ENCODE data around the gene MIF. TPM values are rescaled to one million over a fixed set of nuclear protein-coding genes. Genes with fewer than 3 reads are reported as not detected.

The MIF gene
- polyA plus RNA-seq, 1 donor = 533 TPM

DNA sequence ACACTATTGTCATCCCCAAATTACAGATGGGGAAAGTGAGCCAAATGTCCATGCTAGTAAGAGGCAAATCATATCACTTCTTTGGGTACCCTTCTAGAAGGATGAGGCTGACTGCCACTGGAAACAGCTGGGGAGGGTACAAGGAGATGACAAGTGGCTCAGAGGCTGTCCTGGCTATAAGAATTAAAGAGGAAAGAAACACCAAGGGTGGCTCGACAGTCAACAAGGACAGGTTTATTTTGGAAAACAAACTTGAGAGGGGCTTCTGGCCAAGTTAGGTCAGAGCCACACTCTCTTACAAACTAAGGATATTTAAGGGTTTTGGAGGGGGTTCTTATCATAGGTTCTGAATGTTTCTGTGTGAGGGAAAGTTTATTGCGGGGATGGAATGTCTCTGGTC, 2.1 kb upstream of the MIF start:
- no peak for DNase-seq
- Histone ChIP-seq H3K4me3 (ENCODE audit: low read length) (no peak overlapping the region), H3K4me1 (ENCODE audit: control insufficient read depth, insufficient read depth, low read length) (peaks cover 28% of the 10 kb centered on the region), H3K9me3 (ENCODE audit: control insufficient read depth, low read depth, low read length) (no peaks in the 10 kb centered on the region), H3K27me3 (ENCODE audit: control insufficient read depth, insufficient read depth, low read length) (no peaks in the 10 kb centered on the region), H3K36me3 (ENCODE audit: control insufficient read depth, insufficient read depth, low read length) (peaks cover 17% of the 10 kb centered on the region), H3K27ac (ENCODE audit: low read length) (no peak overlapping the region)
- no CpG with 5 or more reads among the region's 2 CpGs for WGBS (ENCODE audit: insufficient coverage, low lambda C conversion rate)

DNA sequence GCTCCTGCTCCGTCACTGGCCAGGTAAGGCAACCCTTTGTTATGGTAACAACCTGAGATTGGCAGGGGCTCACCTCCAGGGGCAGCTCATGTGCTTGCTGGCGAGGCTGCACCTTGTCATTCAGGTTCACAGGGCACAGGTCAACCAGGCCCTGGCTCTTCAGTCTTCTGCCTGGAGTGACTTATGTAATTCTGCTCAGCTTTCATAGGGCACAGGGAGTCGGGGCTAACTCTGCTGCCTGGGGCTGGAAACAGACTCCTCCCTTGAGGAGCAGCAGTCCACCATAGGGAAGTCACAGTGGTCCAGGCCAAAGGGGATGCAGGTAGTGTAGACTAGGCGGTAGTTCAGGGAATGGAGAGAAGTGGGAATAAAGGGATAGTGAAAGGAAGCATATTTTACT, 1.5 kb upstream of the MIF start:
- Histone ChIP-seq H3K4me1 (ENCODE audit: control insufficient read depth, insufficient read depth, low read length) (peaks cover 31% of the 10 kb centered on the region), H3K36me3 (ENCODE audit: control insufficient read depth, insufficient read depth, low read length) (peaks cover 23% of the 10 kb centered on the region), H3K9me3 (ENCODE audit: control insufficient read depth, low read depth, low read length) (no peaks in the 10 kb centered on the region), H3K27me3 (ENCODE audit: control insufficient read depth, insufficient read depth, low read length) (no peaks in the 10 kb centered on the region), H3K27ac (ENCODE audit: low read length) (peak overlapping the region; percentile 26), H3K4me3 (ENCODE audit: low read length) (no peak overlapping the region)
- 100% methylated on average over 1 of the region's 4 CpGs for WGBS (ENCODE audit: insufficient coverage, low lambda C conversion rate)
- DNase-seq = peak in 1 of 2 donors; percentile 59

DNA sequence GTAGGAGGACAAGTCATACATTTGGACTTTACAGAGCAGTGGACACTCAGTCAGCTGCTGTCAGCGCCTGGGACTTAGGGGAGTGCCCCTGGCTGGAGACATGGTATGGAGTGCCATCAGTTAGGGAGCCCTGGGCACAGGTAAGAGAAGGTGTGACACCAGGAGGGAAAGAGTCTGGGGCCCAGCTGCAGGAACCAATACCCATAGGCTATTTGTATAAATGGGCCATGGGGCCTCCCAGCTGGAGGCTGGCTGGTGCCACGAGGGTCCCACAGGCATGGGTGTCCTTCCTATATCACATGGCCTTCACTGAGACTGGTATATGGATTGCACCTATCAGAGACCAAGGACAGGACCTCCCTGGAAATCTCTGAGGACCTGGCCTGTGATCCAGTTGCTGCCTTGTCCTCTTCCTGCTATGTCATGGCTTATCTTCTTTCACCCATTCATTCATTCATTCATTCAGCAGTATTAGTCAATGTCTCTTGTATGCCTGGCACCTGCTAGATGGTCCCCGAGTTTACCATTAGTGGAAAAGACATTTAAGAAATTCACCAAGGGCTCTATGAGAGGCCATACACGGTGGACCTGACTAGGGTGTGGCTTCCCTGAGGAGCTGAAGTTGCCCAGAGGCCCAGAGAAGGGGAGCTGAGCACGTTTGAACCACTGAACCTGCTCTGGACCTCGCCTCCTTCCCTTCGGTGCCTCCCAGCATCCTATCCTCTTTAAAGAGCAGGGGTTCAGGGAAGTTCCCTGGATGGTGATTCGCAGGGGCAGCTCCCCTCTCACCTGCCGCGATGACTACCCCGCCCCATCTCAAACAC, 850 bp upstream of the MIF start:
- no CpG with 5 or more reads among the region's 11 CpGs for WGBS (ENCODE audit: insufficient coverage, low lambda C conversion rate)
- no peaks in the 10 kb centered on the region for H3K27me3 ChIP-seq (ENCODE audit: control insufficient read depth, insufficient read depth, low read length)
- peak overlapping the region; percentile 95 for H3K4me3 ChIP-seq (ENCODE audit: low read length)
- peak overlapping the region; percentile 100 for H3K27ac ChIP-seq (ENCODE audit: low read length)
- DNase-seq = peak; percentile 66 to 90
- peaks cover 34% of the 10 kb centered on the region for H3K4me1 ChIP-seq (ENCODE audit: control insufficient read depth, insufficient read depth, low read length)
- no peaks in the 10 kb centered on the region for H3K9me3 ChIP-seq (ENCODE audit: control insufficient read depth, low read depth, low read length)
- peaks cover 29% of the 10 kb centered on the region for H3K36me3 ChIP-seq (ENCODE audit: control insufficient read depth, insufficient read depth, low read length)

- H3K27ac ChIP-seq (ENCODE audit: low read length) = peak overlapping the region; percentile 100
- H3K4me1 ChIP-seq (ENCODE audit: control insufficient read depth, insufficient read depth, low read length) = peaks cover 37% of the 10 kb centered on the region
- no CpG with 5 or more reads among the region's 79 CpGs for WGBS (ENCODE audit: insufficient coverage, low lambda C conversion rate)
- peaks cover 29% of the 10 kb centered on the region for H3K36me3 ChIP-seq (ENCODE audit: control insufficient read depth, insufficient read depth, low read length)
- H3K9me3 ChIP-seq (ENCODE audit: control insufficient read depth, low read depth, low read length) = no peaks in the 10 kb centered on the region
- peak overlapping the region; percentile 95 for H3K4me3 ChIP-seq (ENCODE audit: low read length)
- DNase-seq = peak; percentile 87 to 95
- no peaks in the 10 kb centered on the region for H3K27me3 ChIP-seq (ENCODE audit: control insufficient read depth, insufficient read depth, low read length)
Measured at GRCh38 chr22:23894710-23895598, 771 bp downstream of the MIF start.

GRCh38 chr22:23895599-23896144, 1.5 kb downstream of the MIF start:
- Histone ChIP-seq H3K27me3 (ENCODE audit: control insufficient read depth, insufficient read depth, low read length) (no peaks in the 10 kb centered on the region), H3K4me3 (ENCODE audit: low read length) (peak overlapping the region; percentile 95), H3K4me1 (ENCODE audit: control insufficient read depth, insufficient read depth, low read length) (peaks cover 37% of the 10 kb centered on the region), H3K27ac (ENCODE audit: low read length) (peak overlapping the region; percentile 100), H3K36me3 (ENCODE audit: control insufficient read depth, insufficient read depth, low read length) (peaks cover 29% of the 10 kb centered on the region), H3K9me3 (ENCODE audit: control insufficient read depth, low read depth, low read length) (no peaks in the 10 kb centered on the region)
- WGBS (ENCODE audit: insufficient coverage, low lambda C conversion rate) = no CpG with 5 or more reads among the region's 16 CpGs
- DNase-seq = no peak

- Histone ChIP-seq H3K4me1 (ENCODE audit: control insufficient read depth, insufficient read depth, low read length) (peaks cover 37% of the 10 kb centered on the region), H3K4me3 (ENCODE audit: low read length) (peak overlapping the region; percentile 95), H3K27ac (ENCODE audit: low read length) (peak overlapping the region; percentile 100)
Measured at GRCh38 chr22:23896166-23896522, 2.0 kb downstream of the MIF start.

GRCh38 chr22:23896523-23897186, 2.5 kb downstream of the MIF start:
- peak; percentile 72 to 87 for DNase-seq
- peak overlapping the region; percentile 100 for H3K27ac ChIP-seq (ENCODE audit: low read length)
- H3K36me3 ChIP-seq (ENCODE audit: control insufficient read depth, insufficient read depth, low read length) = peaks cover 29% of the 10 kb centered on the region
- H3K9me3 ChIP-seq (ENCODE audit: control insufficient read depth, low read depth, low read length) = no peaks in the 10 kb centered on the region
- no CpG with 5 or more reads among the region's 8 CpGs for WGBS (ENCODE audit: insufficient coverage, low lambda C conversion rate)
- H3K27me3 ChIP-seq (ENCODE audit: control insufficient read depth, insufficient read depth, low read length) = no peaks in the 10 kb centered on the region
- H3K4me1 ChIP-seq (ENCODE audit: control insufficient read depth, insufficient read depth, low read length) = peaks cover 37% of the 10 kb centered on the region
- peak overlapping the region; percentile 95 for H3K4me3 ChIP-seq (ENCODE audit: low read length)

More at GRCh38 chr22:23896166-23896522, 2.0 kb downstream of the MIF start:
- WGBS (ENCODE audit: insufficient coverage, low lambda C conversion rate) = no CpG with 5 or more reads among the region's 5 CpGs
- Histone ChIP-seq H3K27me3 (ENCODE audit: control insufficient read depth, insufficient read depth, low read length) (no peaks in the 10 kb centered on the region), H3K9me3 (ENCODE audit: control insufficient read depth, low read depth, low read length) (no peaks in the 10 kb centered on the region), H3K36me3 (ENCODE audit: control insufficient read depth, insufficient read depth, low read length) (peaks cover 29% of the 10 kb centered on the region)
- no peak for DNase-seq

DNA sequence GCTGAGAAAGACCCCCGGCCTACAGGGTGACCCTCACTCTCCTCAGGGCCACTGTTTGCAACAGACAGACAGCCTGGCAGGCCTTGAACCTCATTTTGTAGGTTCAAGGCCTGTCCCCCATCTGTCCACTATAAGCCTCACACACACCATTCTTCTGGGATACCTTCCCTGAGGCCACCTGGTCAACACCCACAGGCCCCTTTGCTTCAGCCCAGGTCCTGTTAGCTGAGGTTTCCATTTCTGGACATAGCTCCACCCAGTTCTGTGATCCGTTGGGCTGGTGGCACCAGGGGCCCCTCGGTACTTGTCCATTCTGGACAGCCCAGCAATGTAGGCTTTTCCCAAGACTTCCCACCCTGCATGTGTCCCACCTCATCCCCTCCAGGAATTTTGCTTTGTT, 3.1 kb downstream of the MIF start:
- peaks cover 29% of the 10 kb centered on the region for H3K36me3 ChIP-seq (ENCODE audit: control insufficient read depth, insufficient read depth, low read length)
- no CpG with 5 or more reads among the region's 3 CpGs for WGBS (ENCODE audit: insufficient coverage, low lambda C conversion rate)
- no peaks in the 10 kb centered on the region for H3K27me3 ChIP-seq (ENCODE audit: control insufficient read depth, insufficient read depth, low read length)
- peak overlapping the region; percentile 100 for H3K27ac ChIP-seq (ENCODE audit: low read length)
- no peak for DNase-seq
- peaks cover 37% of the 10 kb centered on the region for H3K4me1 ChIP-seq (ENCODE audit: control insufficient read depth, insufficient read depth, low read length)
- no peak overlapping the region for H3K4me3 ChIP-seq (ENCODE audit: low read length)
- H3K9me3 ChIP-seq (ENCODE audit: control insufficient read depth, low read depth, low read length) = no peaks in the 10 kb centered on the region

DNA sequence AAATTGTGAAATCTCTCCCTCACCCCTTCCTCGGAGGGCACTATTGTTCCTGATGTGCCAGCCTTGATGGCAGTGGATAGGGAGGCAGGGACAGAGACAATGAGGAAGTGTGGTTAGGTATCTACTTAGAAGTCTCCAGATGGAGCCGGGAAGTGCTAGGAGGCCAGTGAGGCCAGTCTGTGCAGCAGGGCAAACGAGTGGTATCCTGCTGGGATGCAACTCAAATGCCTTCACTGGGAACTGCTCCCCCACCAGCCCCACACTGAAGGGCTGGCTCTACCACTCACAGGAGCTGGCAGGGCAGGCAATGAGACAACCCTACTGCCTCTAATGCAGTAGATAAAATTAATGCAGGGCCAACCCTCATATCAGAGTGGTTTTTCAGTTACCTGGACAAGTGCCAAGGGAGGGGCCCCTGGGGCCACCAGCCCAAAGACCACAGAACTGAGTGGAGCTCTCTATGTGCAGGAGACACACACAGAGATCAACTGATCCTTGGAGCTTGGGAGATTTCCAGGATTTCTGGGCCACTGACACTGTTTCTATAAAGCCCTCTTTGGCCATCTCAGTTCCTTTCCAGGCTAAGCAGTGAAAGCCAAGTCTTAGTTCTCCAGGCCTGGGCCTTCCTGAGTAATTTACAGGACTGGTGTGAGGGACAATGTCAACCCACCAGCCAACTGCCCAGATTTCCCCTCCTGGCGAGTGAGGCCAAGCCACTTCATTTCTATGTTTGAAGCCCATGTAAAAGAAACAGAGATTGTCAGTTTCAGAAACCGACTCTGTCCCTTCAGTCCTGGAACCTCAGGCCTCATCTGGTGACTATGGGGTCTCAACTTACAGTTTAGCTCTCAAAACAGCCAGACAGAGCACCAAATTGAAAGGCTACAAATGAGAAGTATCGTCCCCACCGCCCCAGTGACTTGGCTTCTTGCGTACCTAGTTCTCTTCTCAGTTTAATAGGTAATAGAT, 4.1 kb downstream of the MIF start:
- Histone ChIP-seq H3K36me3 (ENCODE audit: control insufficient read depth, insufficient read depth, low read length) (peaks cover 29% of the 10 kb centered on the region), H3K27me3 (ENCODE audit: control insufficient read depth, insufficient read depth, low read length) (no peaks in the 10 kb centered on the region), H3K4me3 (ENCODE audit: low read length) (no peak overlapping the region), H3K27ac (ENCODE audit: low read length) (peak overlapping the region; percentile 26), H3K4me1 (ENCODE audit: control insufficient read depth, insufficient read depth, low read length) (peaks cover 32% of the 10 kb centered on the region), H3K9me3 (ENCODE audit: control insufficient read depth, low read depth, low read length) (no peaks in the 10 kb centered on the region)
- 80% methylated on average over 1 of the region's 8 CpGs for WGBS (ENCODE audit: insufficient coverage, low lambda C conversion rate)
- DNase-seq = no peak

Measured in large intestine (tissue), 3 donors.